Tibial nerve (tissue), 3 donors: Measurements from ENCODE around the gene RAD23A.

Experiments
- POLR2A ChIP-seq, 2 donors: fragments of 450-650 bp; IDR thresholded peaks; one replicate each; pipeline ENCODE4 v1.6.1; 2017; ENCODE audit warnings: antibody characterized with exemption in 2 of 2, mild to moderate bottlenecking in 2 of 2, moderate library complexity in 2 of 2
- TF ChIP-seq, protein P1 (sequence below), 5 experiments: fragments of 200-600 bp in 3 of 5; fragments of 450-650 bp in 2 of 5; sonication (generic) in 3 of 5; IDR thresholded peaks; one replicate each; pipeline ENCODE4 v1.5.1; 2016 to 2019; ENCODE audit warnings: antibody characterized with exemption in 5 of 5, mild to moderate bottlenecking in 3 of 5, moderate library complexity in 2 of 5

GRCh38 chr19:12948612-12949362 lies 3.1 kb downstream of the RAD23A start:
- TF ChIP-seq, protein P1, sequence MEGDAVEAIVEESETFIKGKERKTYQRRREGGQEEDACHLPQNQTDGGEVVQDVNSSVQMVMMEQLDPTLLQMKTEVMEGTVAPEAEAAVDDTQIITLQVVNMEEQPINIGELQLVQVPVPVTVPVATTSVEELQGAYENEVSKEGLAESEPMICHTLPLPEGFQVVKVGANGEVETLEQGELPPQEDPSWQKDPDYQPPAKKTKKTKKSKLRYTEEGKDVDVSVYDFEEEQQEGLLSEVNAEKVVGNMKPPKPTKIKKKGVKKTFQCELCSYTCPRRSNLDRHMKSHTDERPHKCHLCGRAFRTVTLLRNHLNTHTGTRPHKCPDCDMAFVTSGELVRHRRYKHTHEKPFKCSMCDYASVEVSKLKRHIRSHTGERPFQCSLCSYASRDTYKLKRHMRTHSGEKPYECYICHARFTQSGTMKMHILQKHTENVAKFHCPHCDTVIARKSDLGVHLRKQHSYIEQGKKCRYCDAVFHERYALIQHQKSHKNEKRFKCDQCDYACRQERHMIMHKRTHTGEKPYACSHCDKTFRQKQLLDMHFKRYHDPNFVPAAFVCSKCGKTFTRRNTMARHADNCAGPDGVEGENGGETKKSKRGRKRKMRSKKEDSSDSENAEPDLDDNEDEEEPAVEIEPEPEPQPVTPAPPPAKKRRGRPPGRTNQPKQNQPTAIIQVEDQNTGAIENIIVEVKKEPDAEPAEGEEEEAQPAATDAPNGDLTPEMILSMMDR (IDR thresholded peaks at IDR 0.05), result no peak
- TF ChIP-seq POLR2A (IDR thresholded peaks at IDR 0.05), result no peak
